ENCODE measurements around the gene CERS6. TPM values are rescaled to one million over a fixed set of nuclear protein-coding genes. Genes with fewer than 3 reads are reported as not detected.

Gene CERS6
- total and polyA plus RNA-seq, 4 donors = 4.3 to 25.8 (median 13.6) TPM

DNA sequence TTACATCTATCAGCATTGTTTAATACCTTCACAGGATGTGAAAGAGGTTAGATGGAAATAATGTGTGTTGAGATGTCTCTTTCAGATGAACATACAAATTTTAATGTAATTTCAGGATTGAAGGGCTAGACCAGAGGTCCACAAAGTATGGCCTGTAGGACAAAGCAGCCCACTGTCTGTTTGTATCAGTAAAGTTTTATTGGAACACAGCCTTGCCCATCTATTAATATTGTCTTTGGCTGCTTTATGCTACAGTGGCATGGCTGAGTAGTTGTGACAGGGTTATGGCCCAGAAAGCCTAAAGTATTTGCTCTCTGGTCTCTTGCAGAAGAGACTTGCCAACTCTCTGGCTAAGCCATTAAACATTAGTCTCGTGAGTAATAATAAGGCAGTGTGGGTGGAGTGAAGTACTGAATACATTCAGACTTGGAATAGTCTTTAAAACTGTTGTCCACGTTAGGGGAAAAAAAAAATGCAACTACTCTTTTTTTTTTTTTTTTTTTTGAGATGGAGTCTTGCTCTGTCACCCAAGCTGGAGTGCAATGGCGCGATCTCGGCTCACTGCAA is 271.9 kb downstream of the CERS6 start:
- Histone ChIP-seq H3K9me3 (ENCODE audit: control insufficient read depth in 4 of 4, insufficient read depth in 3 of 4, low read length in 3 of 4) (no peaks in the 10 kb centered on the region), H3K36me3 (ENCODE audit: control insufficient read depth in 4 of 4, insufficient read depth in 4 of 4, low read length in 4 of 4) (no peaks in the 10 kb centered on the region), H3K27ac (ENCODE audit: low read depth in 1 of 2, low read length in 1 of 2) (peak overlapping the region in 1 of 2 donors; percentile 21), H3K4me1 (ENCODE audit: control insufficient read depth in 5 of 5, insufficient read depth in 5 of 5, low read length in 5 of 5) (peaks cover 0 to 11% (median 0%) of the 10 kb centered on the region in 5 donors), H3K4me3 (no peak overlapping the region), H3K9ac (ENCODE audit: insufficient read depth in 1 of 2, low read length in 2 of 2) (no peak overlapping the region), H3K27me3 (ENCODE audit: control insufficient read depth in 3 of 3, insufficient read depth in 3 of 3, low read length in 2 of 3) (no peaks in the 10 kb centered on the region)
- 93 to 95% methylated on average over 5 of the region's 5 CpGs for WGBS, 2 donors
- no peak for ATAC-seq (ENCODE audit: insufficient read depth, low FRiP score)
- TF ChIP-seq, protein P1, sequence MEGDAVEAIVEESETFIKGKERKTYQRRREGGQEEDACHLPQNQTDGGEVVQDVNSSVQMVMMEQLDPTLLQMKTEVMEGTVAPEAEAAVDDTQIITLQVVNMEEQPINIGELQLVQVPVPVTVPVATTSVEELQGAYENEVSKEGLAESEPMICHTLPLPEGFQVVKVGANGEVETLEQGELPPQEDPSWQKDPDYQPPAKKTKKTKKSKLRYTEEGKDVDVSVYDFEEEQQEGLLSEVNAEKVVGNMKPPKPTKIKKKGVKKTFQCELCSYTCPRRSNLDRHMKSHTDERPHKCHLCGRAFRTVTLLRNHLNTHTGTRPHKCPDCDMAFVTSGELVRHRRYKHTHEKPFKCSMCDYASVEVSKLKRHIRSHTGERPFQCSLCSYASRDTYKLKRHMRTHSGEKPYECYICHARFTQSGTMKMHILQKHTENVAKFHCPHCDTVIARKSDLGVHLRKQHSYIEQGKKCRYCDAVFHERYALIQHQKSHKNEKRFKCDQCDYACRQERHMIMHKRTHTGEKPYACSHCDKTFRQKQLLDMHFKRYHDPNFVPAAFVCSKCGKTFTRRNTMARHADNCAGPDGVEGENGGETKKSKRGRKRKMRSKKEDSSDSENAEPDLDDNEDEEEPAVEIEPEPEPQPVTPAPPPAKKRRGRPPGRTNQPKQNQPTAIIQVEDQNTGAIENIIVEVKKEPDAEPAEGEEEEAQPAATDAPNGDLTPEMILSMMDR (IDR thresholded peaks at IDR 0.05; ENCODE audit: control extremely low read depth, extremely low read depth) = no peak
- DNase-seq = no peak

DNA sequence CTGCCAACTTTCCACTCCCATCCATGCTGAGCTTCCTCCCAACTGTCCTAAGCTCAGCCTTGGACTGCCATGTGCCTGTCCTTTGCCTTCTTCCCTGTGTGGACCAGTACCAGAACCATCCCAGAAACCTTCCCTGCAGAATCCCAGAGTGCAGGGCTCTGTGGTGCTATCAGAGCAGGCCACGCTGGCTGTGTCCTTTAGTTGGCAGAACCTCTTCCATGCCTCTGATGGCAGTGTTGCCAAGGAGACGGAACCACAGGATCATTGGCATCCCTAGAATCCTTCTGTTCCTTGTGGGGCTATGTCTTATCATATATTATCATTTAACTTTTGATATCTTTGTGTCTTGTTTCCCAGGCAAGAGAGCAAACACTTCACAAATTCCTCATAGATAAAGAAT is 273.4 kb downstream of the CERS6 start:
- no peak overlapping the region for H3K4me3 ChIP-seq
- no peaks in the 10 kb centered on the region for H3K27me3 ChIP-seq (ENCODE audit: control insufficient read depth in 3 of 3, insufficient read depth in 3 of 3, low read length in 2 of 3)
- WGBS, 2 donors = 96% methylated on average over 2 of the region's 2 CpGs
- no peaks in the 10 kb centered on the region for H3K36me3 ChIP-seq (ENCODE audit: control insufficient read depth in 4 of 4, insufficient read depth in 4 of 4, low read length in 4 of 4)
- H3K9ac ChIP-seq (ENCODE audit: insufficient read depth in 1 of 2, low read length in 2 of 2) = no peak overlapping the region
- H3K27ac ChIP-seq (ENCODE audit: low read depth in 1 of 2, low read length in 1 of 2) = no peak overlapping the region
- peaks cover 0 to 11% (median 0%) of the 10 kb centered on the region in 5 donors for H3K4me1 ChIP-seq (ENCODE audit: control insufficient read depth in 5 of 5, insufficient read depth in 5 of 5, low read length in 5 of 5)
- DNase-seq (no peak), ATAC-seq (ENCODE audit: insufficient read depth, low FRiP score) (no peak)
- TF ChIP-seq, protein P1 (IDR thresholded peaks at IDR 0.05; ENCODE audit: control extremely low read depth, extremely low read depth) = no peak
- no peaks in the 10 kb centered on the region for H3K9me3 ChIP-seq (ENCODE audit: control insufficient read depth in 4 of 4, insufficient read depth in 3 of 4, low read length in 3 of 4)

DNA sequence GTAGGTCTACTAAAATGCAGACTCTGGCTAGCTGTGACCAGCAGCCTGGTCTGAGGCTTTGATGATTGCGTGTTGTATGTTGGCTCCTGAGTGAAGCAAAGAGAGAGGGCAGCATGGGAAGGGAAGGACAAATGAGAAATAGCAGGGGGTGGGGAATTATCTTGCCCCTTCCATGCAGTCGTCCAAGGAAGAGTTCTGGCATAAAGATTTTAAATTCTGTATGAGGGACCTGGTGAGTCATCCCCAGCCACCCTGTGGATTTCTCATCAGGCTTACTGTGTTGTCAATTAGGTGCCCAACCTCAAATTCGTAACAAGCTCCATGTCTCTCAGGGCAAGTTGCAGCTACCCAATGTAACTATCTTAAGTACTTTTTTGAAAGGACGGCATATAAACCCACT is 274.3 kb downstream of the CERS6 start:
- Histone ChIP-seq H3K36me3 (ENCODE audit: control insufficient read depth in 4 of 4, insufficient read depth in 4 of 4, low read length in 4 of 4) (no peaks in the 10 kb centered on the region), H3K27me3 (ENCODE audit: control insufficient read depth in 3 of 3, insufficient read depth in 3 of 3, low read length in 2 of 3) (no peaks in the 10 kb centered on the region), H3K9me3 (ENCODE audit: control insufficient read depth in 4 of 4, insufficient read depth in 3 of 4, low read length in 3 of 4) (no peaks in the 10 kb centered on the region), H3K4me3 (no peak overlapping the region), H3K4me1 (ENCODE audit: control insufficient read depth in 5 of 5, insufficient read depth in 5 of 5, low read length in 5 of 5) (peaks cover 0 to 11% (median 0%) of the 10 kb centered on the region in 5 donors), H3K27ac (ENCODE audit: low read depth in 1 of 2, low read length in 1 of 2) (no peak overlapping the region), H3K9ac (ENCODE audit: insufficient read depth in 1 of 2, low read length in 2 of 2) (no peak overlapping the region)
- no peak for DNase-seq
- ATAC-seq (ENCODE audit: insufficient read depth, low FRiP score) = no peak
- TF ChIP-seq, protein P1 (IDR thresholded peaks at IDR 0.05; ENCODE audit: control extremely low read depth, extremely low read depth) = no peak
- 86 to 89% methylated on average over 4 of the region's 4 CpGs for WGBS, 2 donors

- 78 to 83% methylated on average over 2 of the region's 2 CpGs for WGBS, 2 donors
- TF ChIP-seq, protein P1 (IDR thresholded peaks at IDR 0.05; ENCODE audit: control extremely low read depth, extremely low read depth) = no peak
- H3K27me3 ChIP-seq (ENCODE audit: control insufficient read depth in 3 of 3, insufficient read depth in 3 of 3, low read length in 2 of 3) = no peaks in the 10 kb centered on the region
- no peaks in the 10 kb centered on the region for H3K36me3 ChIP-seq (ENCODE audit: control insufficient read depth in 4 of 4, insufficient read depth in 4 of 4, low read length in 4 of 4)
- H3K4me3 ChIP-seq = no peak overlapping the region
- H3K4me1 ChIP-seq (ENCODE audit: control insufficient read depth in 5 of 5, insufficient read depth in 5 of 5, low read length in 5 of 5) = peaks cover 0 to 11% (median 0%) of the 10 kb centered on the region in 5 donors
- no peaks in the 10 kb centered on the region for H3K9me3 ChIP-seq (ENCODE audit: control insufficient read depth in 4 of 4, insufficient read depth in 3 of 4, low read length in 3 of 4)
- no peak for ATAC-seq (ENCODE audit: insufficient read depth, low FRiP score)
- no peak overlapping the region for H3K27ac ChIP-seq (ENCODE audit: low read depth in 1 of 2, low read length in 1 of 2)
- H3K9ac ChIP-seq (ENCODE audit: insufficient read depth in 1 of 2, low read length in 2 of 2) = no peak overlapping the region
- no peak for DNase-seq
Observed at GRCh38 chr2:168731002-168731401, 274.9 kb downstream of the CERS6 start.

Measured in lung (tissue), 12 donors.